Measurements from ENCODE around the gene GAL3ST1. TPM values are rescaled to one million over a fixed set of nuclear protein-coding genes. Genes with fewer than 3 reads are reported as not detected.

Gene GAL3ST1
- total RNA-seq, 1 experiment from 2014 or later: 2.1 TPM

DNA sequence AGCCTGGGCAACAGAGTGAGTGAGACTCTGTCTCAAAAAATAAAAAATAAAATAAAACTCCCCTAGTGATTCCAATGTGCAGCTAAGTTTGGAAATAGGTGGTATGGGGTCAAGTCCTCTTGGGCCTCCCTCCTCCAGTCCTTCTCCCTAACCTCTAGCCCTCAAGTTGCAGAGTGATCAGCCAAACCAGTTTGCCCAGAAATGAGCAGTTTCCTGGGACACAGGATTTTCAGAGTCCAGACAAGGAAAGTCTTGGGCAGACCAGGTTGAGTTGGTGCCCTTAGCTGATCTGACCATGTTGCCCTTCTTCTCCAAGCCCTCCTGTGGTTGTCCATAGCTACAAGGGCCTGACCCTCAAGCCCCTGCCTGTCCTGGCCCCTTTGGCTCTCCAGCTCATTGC is 40.4 kb upstream of the GAL3ST1 start:
- Histone ChIP-seq H2AFZ (ENCODE audit: low read depth, low read length, poor library complexity, severe bottlenecking) (no peak overlapping the region), H3K4me3 (replicated peaks in 1 of 2; ENCODE audit: low read depth in 1 of 2, low read length in 2 of 2) (no peak overlapping the region), H3K4me1 (ENCODE audit: control insufficient read depth in 1 of 2, insufficient read depth in 2 of 2, low read length in 2 of 2) (peaks cover 0 to 2% of the 10 kb centered on the region in 2 experiments; a peak in 1 of 4 replicates), H3K9me2 (ENCODE audit: insufficient read depth) (no peaks in the 10 kb centered on the region), H3K9ac (ENCODE audit: low read length) (no peak overlapping the region), H3K79me2 (ENCODE audit: insufficient read depth, low read length) (no peaks in the 10 kb centered on the region), H3K27ac (ENCODE audit: low read depth, low read length) (no peak overlapping the region), H4K20me1 (ENCODE audit: insufficient read depth) (no peaks in the 10 kb centered on the region), H3K9me3 (ENCODE audit: control insufficient read depth in 1 of 2, insufficient read depth in 1 of 2, low read depth in 1 of 2, low read length in 2 of 2) (no peaks in the 10 kb centered on the region), H3K36me3 (ENCODE audit: control insufficient read depth in 1 of 2, insufficient read depth in 2 of 2, low read length in 2 of 2) (no peaks in the 10 kb centered on the region), H3K4me2 (ENCODE audit: low read length) (no peak overlapping the region), H3K27me3 (ENCODE audit: insufficient read depth, low read length) (no peaks in the 10 kb centered on the region)
- ATAC-seq (no peak), DNase-seq (ENCODE audit: low read depth, low spot score) (no peak)
- CTCF ChIA-PET: interaction anchor here (0.8 to 1.6 kb wide), 2 partner anchors 8 to 20 kb away, joined by 3 to 5 read pairs; no protein-coding TSS in a partner anchor
- TF ChIP-seq MAX (IDR thresholded peaks at IDR 0.05): no peak
- TF ChIP-seq CBX3 (IDR thresholded peaks at IDR 0.05; ENCODE audit: low read depth): no peak
- TF ChIP-seq FOSL1 (IDR thresholded peaks at IDR 0.05; ENCODE audit: low read depth): no peak
- no peak for TF ChIP-seq YY1 (IDR thresholded peaks at IDR 0.05; ENCODE audit: extremely low read depth, insufficient replicate concordance, low read depth, low read length)
- no peak for TF ChIP-seq ZNF274 (IDR thresholded peaks at IDR 0.05; ENCODE audit: low read depth, low read length)
- no peak for TF ChIP-seq CEBPB (IDR thresholded peaks at IDR 0.05; ENCODE audit: low read depth)
- no peak for TF ChIP-seq JUND (IDR thresholded peaks at IDR 0.05)
- TF ChIP-seq EZH2 (IDR thresholded peaks at IDR 0.05): no peak
- no peak for TF ChIP-seq POLR2A (IDR thresholded peaks at IDR 0.05; ENCODE audit: borderline replicate concordance, extremely low read depth, insufficient read depth, insufficient read length)
- TF ChIP-seq, protein P1, sequence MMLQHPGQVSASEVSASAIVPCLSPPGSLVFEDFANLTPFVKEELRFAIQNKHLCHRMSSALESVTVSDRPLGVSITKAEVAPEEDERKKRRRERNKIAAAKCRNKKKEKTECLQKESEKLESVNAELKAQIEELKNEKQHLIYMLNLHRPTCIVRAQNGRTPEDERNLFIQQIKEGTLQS (IDR thresholded peaks at IDR 0.05): no peak
- TF ChIP-seq ZFX (IDR thresholded peaks at IDR 0.05): no peak
- TF ChIP-seq TCF7L2 (IDR thresholded peaks at IDR 0.05; ENCODE audit: borderline replicate concordance, extremely low read depth, insufficient read depth, insufficient read length): no peak
- TF ChIP-seq EZH2phosphoT487 (IDR thresholded peaks at IDR 0.05; ENCODE audit: borderline replicate concordance): no peak
- no peak for TF ChIP-seq RAD21 (IDR thresholded peaks at IDR 0.05; ENCODE audit: low read depth)
- TF ChIP-seq SP1 (IDR thresholded peaks at IDR 0.05; ENCODE audit: low read depth): no peak
- no peak for TF ChIP-seq SRF (IDR thresholded peaks at IDR 0.05; ENCODE audit: low read depth)
- TF ChIP-seq ELF1 (IDR thresholded peaks at IDR 0.05; ENCODE audit: borderline replicate concordance, low read depth): no peak
- TF ChIP-seq EGR1 (IDR thresholded peaks at IDR 0.05; ENCODE audit: low read depth): no peak
- TF ChIP-seq, protein P2, sequence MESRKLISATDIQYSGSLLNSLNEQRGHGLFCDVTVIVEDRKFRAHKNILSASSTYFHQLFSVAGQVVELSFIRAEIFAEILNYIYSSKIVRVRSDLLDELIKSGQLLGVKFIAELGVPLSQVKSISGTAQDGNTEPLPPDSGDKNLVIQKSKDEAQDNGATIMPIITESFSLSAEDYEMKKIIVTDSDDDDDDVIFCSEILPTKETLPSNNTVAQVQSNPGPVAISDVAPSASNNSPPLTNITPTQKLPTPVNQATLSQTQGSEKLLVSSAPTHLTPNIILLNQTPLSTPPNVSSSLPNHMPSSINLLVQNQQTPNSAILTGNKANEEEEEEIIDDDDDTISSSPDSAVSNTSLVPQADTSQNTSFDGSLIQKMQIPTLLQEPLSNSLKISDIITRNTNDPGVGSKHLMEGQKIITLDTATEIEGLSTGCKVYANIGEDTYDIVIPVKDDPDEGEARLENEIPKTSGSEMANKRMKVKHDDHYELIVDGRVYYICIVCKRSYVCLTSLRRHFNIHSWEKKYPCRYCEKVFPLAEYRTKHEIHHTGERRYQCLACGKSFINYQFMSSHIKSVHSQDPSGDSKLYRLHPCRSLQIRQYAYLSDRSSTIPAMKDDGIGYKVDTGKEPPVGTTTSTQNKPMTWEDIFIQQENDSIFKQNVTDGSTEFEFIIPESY (IDR thresholded peaks at IDR 0.05; ENCODE audit: extremely low read depth, insufficient replicate concordance, low read length): no peak
- intact Hi-C loops (cut with micrococcal nuclease): no loop called here
- no TSS peak for BruUV-seq (replicated peaks)
- RAD21 ChIA-PET (ENCODE audit: low non-redundant PET in 1 of 2, low total read pairs in 2 of 2, uncharacterized antibody in 2 of 2, unreplicated experiment in 2 of 2): no interaction called here
- POLR2A ChIA-PET: no interaction called here
